H1 (cell line): ENCODE data around the gene MRPL36. TPM values are rescaled to one million over a fixed set of nuclear protein-coding genes. Genes with fewer than 3 reads are reported as not detected.

Experiments
- RAD21 ChIP-seq, 2 experiments: IDR thresholded peaks in 1 of 2; conservative IDR thresholded peaks in 1 of 2; 2 replicates each; pipeline ENCODE4 v1.6.1; 2011; ENCODE audit warnings: low read depth in 2 of 2, low read length in 2 of 2, improper control_type of control experiment in 1 of 2, inconsistent platforms in 1 of 2, mild to moderate bottlenecking in 1 of 2, moderate library complexity in 1 of 2
- TCF12 ChIP-seq: IDR thresholded peaks from 2 replicates; pipeline ENCODE4 v1.6.1; 2011; ENCODE audit warnings: low read depth, mild to moderate bottlenecking, low read length
- polyA plus RNA-seq, 7 experiments: library from polyadenylated mRNA; depleted of rRNA in 3 of 7; stranded (reverse) in 5 of 7; unstranded in 2 of 7; fragments of >200 nt in 5 of 7; fragments of 200-250 nt in 2 of 7; gene quantifications; 1 replicate in 5 of 7; 2 replicates in 1 of 7; 4 replicates in 1 of 7; pipeline versions ENCODE4 v1.2.1 to v1.2.3, GENCODE V29; 2011 to 2013; ENCODE audit warnings: missing spikeins in 2 of 7, mixed read lengths in 2 of 7
- total RNA-seq: library from RNA; stranded (reverse); fragmentation: NEBNext Ultra II Directional; extraction: Animal tissue kit (Norgen Biotek cat#: 25700); gene quantifications from 2 replicates; pipeline ENCODE4 v1.2.1, GENCODE V29; 2021
- TF ChIP-seq, protein P1 (sequence below): IDR thresholded peaks from 2 replicates; pipeline ENCODE4 v1.6.1; 2012; ENCODE audit warnings: inconsistent platforms
- TF ChIP-seq, protein P2 (sequence below): IDR thresholded peaks from 2 replicates; pipeline ENCODE4 v1.6.1; 2011; ENCODE audit warnings: low read length, improper control_type of control experiment
- TF ChIP-seq, protein P3 (sequence below): IDR thresholded peaks from 2 replicates; pipeline ENCODE4 v1.6.1; 2012; ENCODE audit warnings: low read length, inconsistent platforms

Gene MRPL36
- total and polyA plus RNA-seq, 2 of the 8 experiments (the other 6 are each of a cell fraction or from before 2014, with no cell fraction given): 56.3 to 81.5 TPM

DNA sequence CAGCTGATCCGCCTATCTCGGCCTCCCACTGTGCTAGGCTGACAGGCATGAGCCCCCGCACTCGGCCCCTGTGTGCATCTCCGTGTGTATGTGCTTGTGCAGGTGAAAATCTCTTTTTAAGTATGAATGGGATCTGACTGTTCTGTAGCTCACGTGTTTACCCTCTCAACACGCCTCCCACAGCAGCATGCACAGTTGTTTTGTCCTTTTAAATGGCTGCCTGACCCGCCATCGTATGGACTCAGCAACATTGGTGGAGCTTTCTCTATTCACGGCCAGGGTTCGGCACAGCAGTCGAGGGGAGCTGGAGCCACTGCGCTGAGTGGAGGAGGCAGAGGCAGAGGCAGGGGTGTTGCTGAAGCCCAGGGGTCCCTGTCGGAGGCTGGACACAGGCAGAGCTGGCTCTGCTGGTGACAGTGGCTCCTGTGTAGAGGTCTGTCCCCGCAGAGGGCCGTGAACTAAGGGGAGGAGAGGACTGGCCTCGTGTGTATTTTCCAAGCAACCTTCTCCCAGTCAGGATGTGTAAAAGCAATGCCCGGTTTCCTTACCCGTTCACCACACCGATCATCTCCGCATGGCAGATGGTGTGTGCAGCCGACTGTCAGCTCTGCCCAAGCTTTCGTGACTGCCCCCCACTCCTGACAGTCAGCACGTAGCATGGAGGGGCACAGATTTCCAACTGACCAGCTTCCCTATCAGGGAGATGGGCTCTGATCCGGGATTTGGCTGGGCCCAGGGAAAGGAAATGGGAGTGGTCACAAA, 37.3 kb downstream of the MRPL36 start (continued):
- TF ChIP-seq, protein P1, sequence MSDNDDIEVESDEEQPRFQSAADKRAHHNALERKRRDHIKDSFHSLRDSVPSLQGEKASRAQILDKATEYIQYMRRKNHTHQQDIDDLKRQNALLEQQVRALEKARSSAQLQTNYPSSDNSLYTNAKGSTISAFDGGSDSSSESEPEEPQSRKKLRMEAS: no peak
- TF ChIP-seq TCF12 (no peak), RAD21 (IDR thresholded peaks at IDR 0.05 in 1 of 2, conservative IDR thresholded peaks at IDR 0.05 in 1 of 2; ENCODE audit: low read depth in 2 of 2, low read length in 2 of 2) (no peak)
- TF ChIP-seq, protein P2, sequence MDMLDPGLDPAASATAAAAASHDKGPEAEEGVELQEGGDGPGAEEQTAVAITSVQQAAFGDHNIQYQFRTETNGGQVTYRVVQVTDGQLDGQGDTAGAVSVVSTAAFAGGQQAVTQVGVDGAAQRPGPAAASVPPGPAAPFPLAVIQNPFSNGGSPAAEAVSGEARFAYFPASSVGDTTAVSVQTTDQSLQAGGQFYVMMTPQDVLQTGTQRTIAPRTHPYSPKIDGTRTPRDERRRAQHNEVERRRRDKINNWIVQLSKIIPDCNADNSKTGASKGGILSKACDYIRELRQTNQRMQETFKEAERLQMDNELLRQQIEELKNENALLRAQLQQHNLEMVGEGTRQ: no peak
- TF ChIP-seq, protein P3, sequence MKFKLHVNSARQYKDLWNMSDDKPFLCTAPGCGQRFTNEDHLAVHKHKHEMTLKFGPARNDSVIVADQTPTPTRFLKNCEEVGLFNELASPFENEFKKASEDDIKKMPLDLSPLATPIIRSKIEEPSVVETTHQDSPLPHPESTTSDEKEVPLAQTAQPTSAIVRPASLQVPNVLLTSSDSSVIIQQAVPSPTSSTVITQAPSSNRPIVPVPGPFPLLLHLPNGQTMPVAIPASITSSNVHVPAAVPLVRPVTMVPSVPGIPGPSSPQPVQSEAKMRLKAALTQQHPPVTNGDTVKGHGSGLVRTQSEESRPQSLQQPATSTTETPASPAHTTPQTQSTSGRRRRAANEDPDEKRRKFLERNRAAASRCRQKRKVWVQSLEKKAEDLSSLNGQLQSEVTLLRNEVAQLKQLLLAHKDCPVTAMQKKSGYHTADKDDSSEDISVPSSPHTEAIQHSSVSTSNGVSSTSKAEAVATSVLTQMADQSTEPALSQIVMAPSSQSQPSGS: no peak
